ENCODE measurements around the gene TNFRSF18.

DNA sequence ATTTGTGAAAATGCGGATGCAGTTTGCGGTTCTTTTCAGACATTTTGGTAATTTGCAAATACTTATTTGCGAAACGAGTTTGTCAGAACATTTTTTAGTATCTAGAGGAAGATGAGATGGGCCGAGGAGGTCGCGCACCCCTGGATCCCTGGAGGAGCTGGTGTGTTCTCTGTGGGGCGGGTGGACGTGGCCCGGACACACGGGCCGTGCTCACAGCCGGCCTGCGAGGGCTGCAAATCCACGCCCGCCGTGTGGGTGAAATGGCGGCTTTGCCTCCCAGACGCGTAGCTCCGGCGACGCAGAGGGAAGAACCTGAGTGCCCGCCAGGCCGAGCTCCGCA lies 42.1 kb downstream of the TNFRSF18 start:
- TF ChIP-seq EP300 (IDR thresholded peaks at IDR 0.05) (no peak), CTCF (IDR thresholded peaks at IDR 0.05) (no peak), POLR2AphosphoS5 (IDR thresholded peaks at IDR 0.05) (peak in 1 of 3 donors; percentile 20)
